DND-41 (cell line): ENCODE data around the gene TRIM40.

Source experiments
- EZH2 ChIP-seq: IDR thresholded peaks from 3 replicates; pipeline ENCODE4 v1.6.1; 2012; ENCODE audit warnings: borderline replicate concordance, low read depth, mild to moderate bottlenecking, moderate library complexity, low read length, inconsistent platforms; ENCODE audit not compliant: severe bottlenecking
- TF ChIP-seq, protein P1 (sequence below): IDR thresholded peaks from 2 replicates; pipeline ENCODE4 v1.5.1; 2012; ENCODE audit warnings: borderline replicate concordance, low read length, moderate library complexity, mild to moderate bottlenecking; ENCODE audit not compliant: poor library complexity, severe bottlenecking; ENCODE audit errors: extremely low read depth

DNA sequence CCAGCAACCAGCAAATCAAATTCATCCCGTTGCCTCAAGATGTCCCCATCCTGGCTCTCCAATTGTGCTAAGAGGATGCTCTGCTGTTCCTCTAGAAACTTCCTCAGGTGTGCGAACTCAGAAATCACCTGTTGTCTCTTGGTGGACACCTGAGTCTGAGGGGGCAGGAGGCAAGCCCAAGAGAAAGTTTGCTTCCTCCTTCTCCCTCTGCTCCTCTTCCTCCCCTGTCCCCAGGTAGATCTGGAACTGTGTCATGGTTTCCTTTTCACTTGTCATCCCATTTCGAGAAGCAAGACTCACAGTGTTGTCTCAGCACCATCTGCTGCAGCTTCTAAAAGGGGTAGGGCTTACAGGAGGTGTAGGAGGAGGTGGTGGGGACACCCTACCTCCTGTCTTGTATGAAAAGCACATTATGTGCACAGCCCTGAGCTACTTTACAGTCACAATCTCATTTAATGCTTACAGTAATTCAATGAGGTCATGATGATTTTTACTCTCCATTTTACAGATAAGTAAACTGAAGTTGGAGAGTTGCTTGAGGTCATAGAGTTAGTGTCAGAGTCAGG, 22.6 kb downstream of the TRIM40 start:
- TF ChIP-seq, protein P1, sequence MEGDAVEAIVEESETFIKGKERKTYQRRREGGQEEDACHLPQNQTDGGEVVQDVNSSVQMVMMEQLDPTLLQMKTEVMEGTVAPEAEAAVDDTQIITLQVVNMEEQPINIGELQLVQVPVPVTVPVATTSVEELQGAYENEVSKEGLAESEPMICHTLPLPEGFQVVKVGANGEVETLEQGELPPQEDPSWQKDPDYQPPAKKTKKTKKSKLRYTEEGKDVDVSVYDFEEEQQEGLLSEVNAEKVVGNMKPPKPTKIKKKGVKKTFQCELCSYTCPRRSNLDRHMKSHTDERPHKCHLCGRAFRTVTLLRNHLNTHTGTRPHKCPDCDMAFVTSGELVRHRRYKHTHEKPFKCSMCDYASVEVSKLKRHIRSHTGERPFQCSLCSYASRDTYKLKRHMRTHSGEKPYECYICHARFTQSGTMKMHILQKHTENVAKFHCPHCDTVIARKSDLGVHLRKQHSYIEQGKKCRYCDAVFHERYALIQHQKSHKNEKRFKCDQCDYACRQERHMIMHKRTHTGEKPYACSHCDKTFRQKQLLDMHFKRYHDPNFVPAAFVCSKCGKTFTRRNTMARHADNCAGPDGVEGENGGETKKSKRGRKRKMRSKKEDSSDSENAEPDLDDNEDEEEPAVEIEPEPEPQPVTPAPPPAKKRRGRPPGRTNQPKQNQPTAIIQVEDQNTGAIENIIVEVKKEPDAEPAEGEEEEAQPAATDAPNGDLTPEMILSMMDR = no peak
- TF ChIP-seq EZH2 = no peak
